ENCODE results near the gene GRAMD1B. TPM values are rescaled to one million over a fixed set of nuclear protein-coding genes. Genes with fewer than 3 reads are reported as not detected.
A peak's percentile ranks its signal among the peaks of the same experiment; 100 is the strongest.
"Not testable (repeated sequence)": the region's sequence is repeated elsewhere in the genome, so short reads cannot be mapped to it uniquely, and the experiment has no call there.

The GRAMD1B gene
- total RNA-seq, 4 donors from 2014 or later = 27.5 to 37.2 (median 30.6) TPM

DNA sequence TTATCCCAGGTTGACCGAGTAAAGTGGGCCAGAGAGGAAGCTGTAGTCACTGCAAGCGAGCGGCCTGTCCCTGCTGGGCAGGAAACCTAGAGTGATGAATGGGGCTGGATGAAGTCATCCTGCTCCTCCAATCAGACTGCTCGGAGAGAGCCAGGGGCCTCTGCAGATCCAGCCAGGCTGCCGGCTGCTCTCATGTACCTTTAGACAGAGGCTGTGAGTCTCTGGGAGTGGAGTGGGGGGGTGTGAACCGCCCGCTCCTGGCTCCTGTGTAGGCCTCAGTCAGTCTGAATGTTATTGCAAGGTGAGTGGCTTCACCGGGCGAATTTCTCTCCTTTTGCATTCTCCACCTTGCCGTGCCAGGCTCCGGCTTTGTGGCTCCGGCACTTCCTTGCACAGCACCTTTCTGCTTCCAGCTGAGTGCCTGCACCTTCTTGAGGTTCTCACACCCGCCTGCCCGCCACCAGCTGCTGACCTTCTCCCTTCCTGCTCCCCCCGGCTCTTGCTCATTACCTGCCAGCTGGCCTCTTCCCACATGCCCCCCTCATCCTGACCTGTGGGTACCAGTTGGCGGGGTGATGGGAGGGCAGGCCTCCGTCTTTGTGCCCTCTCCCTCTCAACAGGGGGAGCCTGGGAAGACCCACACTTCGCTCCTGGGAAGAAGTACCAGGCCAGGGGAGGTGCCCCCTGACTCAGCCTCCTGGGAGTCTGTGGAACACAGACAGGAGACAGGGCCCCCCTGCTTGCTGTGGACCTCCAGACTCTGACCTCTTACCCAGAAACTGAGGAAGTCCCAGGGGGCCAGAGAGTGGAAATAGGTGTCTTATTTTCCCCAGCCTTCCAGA lies 79.9 kb downstream of the GRAMD1B start:
- Histone ChIP-seq H3K36me3 (no peaks in the 10 kb centered on the region), H3K27ac (peak overlapping the region in 1 of 4 donors; percentile 55), H3K9me3 (no peaks in the 10 kb centered on the region), H3K4me3 (no peak overlapping the region), H3K27me3 (no peaks in the 10 kb centered on the region), H3K4me1 (peaks cover 0 to 13% (median 0%) of the 10 kb centered on the region in 4 donors)
- no peak for DNase-seq (ENCODE audit: low spot score in 2 of 2)
- TF ChIP-seq CTCF (IDR thresholded peaks at IDR 0.05) = no peak
- TF ChIP-seq EP300 (IDR thresholded peaks at IDR 0.05) = no peak
- TF ChIP-seq POLR2A (IDR thresholded peaks at IDR 0.05) = no peak
- WGBS, 2 donors = 64 to 69% methylated on average over 17 to 18 of the region's 18 CpGs

DNA sequence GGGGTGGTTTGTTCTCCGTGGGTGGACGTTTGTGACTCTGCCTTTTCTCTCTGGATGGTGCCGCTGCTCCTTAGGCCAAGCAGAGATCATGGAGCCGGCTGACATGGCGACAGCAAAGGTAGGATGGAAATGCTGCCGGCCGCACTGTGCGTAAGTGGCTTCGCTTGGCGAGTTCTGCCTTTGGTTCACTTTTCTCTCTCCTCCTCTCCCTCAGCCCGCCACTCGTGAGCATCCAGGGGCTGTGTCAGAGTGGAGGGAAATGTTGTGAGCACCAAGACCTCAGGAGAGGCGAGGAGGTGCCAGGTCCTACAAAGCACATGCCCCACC lies 80.5 kb downstream of the GRAMD1B start:
- TF ChIP-seq CTCF (IDR thresholded peaks at IDR 0.05) = no peak
- TF ChIP-seq POLR2A (IDR thresholded peaks at IDR 0.05) = no peak
- no peak for TF ChIP-seq EP300 (IDR thresholded peaks at IDR 0.05)
- Histone ChIP-seq H3K27me3 (no peaks in the 10 kb centered on the region), H3K36me3 (no peaks in the 10 kb centered on the region), H3K4me1 (peaks cover 0 to 13% (median 0%) of the 10 kb centered on the region in 4 donors), H3K9me3 (no peaks in the 10 kb centered on the region), H3K27ac (peak overlapping the region in 1 of 4 donors; percentile 35), H3K4me3 (no peak overlapping the region)
- DNase-seq (ENCODE audit: low spot score in 2 of 2) = no peak
- WGBS, 2 donors = 84 to 86% methylated on average over 13 of the region's 13 CpGs

- Histone ChIP-seq H3K27me3 (no peaks in the 10 kb centered on the region), H3K36me3 (no peaks in the 10 kb centered on the region), H3K4me3 (no peak overlapping the region), H3K9me3 (no peaks in the 10 kb centered on the region), H3K4me1 (peaks cover 0 to 13% (median 0%) of the 10 kb centered on the region in 4 donors), H3K27ac (peak overlapping the region in 1 of 4 donors; percentile 35)
- TF ChIP-seq CTCF (IDR thresholded peaks at IDR 0.05) = peak; percentile 78 to 88 (median 84)
- TF ChIP-seq EP300 (IDR thresholded peaks at IDR 0.05) = peak in 1 of 2 donors; percentile 35
- TF ChIP-seq POLR2A (IDR thresholded peaks at IDR 0.05) = no peak
- peak; percentile 55 to 57 for DNase-seq (ENCODE audit: low spot score in 2 of 2)
- WGBS, 2 donors = 15 to 19% methylated on average over 14 of the region's 14 CpGs
These were observed 81.2 kb downstream of the GRAMD1B start for GRCh38 chr11:123511037-123511870.

DNA sequence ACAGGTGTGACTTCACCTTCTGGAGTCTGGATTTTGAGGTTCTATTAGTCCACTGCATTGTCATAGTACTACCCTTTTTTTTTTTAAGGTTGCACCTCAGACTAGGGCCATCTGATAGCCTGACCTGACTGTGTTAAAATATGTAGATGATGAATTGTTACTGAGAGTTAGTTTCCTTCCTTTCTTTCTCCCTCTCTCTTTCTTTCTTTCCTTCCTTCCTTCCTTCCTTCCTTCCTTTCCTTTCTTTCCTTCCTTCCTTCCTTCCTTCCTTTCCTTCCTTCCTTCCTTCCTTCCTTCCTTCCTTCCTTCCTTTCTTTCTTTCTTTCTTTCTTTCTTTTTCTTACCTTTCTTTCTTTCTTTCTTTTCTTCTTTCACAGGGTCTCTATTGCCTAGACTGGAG lies 83.2 kb downstream of the GRAMD1B start:
- H3K4me1 ChIP-seq = peaks cover 0 to 13% (median 0%) of the 10 kb centered on the region in 4 donors
- not testable (repeated sequence) for H3K36me3 ChIP-seq, H3K27ac ChIP-seq

GRCh38 chr11:123516238-123516637 lies 86.2 kb downstream of the GRAMD1B start:
- Histone ChIP-seq H3K27ac (no peak overlapping the region), H3K27me3 (no peaks in the 10 kb centered on the region), H3K9me3 (no peaks in the 10 kb centered on the region), H3K4me1 (peaks cover 0 to 15% (median 0%) of the 10 kb centered on the region in 4 donors), H3K36me3 (no peaks in the 10 kb centered on the region), H3K4me3 (no peak overlapping the region)
- TF ChIP-seq POLR2A (IDR thresholded peaks at IDR 0.05) (no peak), EP300 (IDR thresholded peaks at IDR 0.05) (no peak), CTCF (IDR thresholded peaks at IDR 0.05) (no peak)
- 91 to 93% methylated on average over 4 of the region's 4 CpGs for WGBS, 2 donors
- DNase-seq (ENCODE audit: low spot score in 2 of 2) = no peak

More for the DNA sequence above, 83.2 kb downstream of the GRAMD1B start:
- H3K4me3 ChIP-seq; H3K9me3 ChIP-seq; DNase-seq (ENCODE audit: low spot score in 2 of 2); H3K27me3 ChIP-seq: not testable (repeated sequence)

All from tibial nerve (tissue), 4 donors.